GM12873 (cell line): Measurements from ENCODE around the gene OR4D2.

Source experiments
- TF ChIP-seq, protein P1 (sequence below): IDR thresholded peaks from 2 replicates; pipeline ENCODE4 v1.5.1; 2012; ENCODE audit warnings: low read depth, mild to moderate bottlenecking, moderate library complexity, low read length, control low read depth; ENCODE audit not compliant: insufficient read depth; ENCODE audit errors: missing control alignments

OR4D2 gene

DNA sequence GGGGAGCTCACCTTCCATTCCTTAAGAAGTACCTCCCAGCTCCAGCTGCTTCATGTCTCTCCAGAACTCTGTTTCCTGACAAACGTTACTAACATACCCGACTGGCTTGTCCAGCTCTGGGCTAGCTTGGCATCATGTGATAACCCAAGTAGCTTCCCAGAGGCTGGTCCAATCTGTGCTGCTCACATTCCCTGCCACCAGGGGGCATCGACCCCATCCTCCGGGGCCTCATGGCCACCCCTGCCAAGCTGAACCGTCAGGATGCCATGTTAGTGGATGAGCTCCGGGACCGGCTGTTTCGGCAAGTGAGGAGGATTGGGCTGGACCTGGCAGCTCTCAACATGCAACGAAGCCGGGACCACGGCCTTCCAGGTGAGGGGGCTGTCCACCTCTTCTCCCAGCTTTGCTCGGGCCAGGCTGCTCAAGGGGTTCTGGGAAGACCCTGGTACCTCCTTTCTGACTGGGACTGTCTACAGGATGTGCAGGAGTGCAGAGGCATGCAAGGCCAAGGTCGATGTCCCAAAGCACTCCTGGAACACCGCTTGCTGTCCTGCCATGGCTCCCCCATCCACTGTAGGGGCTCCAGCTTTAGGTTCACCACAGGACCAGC is 33.3 kb downstream of the OR4D2 start:
- TF ChIP-seq, protein P1, sequence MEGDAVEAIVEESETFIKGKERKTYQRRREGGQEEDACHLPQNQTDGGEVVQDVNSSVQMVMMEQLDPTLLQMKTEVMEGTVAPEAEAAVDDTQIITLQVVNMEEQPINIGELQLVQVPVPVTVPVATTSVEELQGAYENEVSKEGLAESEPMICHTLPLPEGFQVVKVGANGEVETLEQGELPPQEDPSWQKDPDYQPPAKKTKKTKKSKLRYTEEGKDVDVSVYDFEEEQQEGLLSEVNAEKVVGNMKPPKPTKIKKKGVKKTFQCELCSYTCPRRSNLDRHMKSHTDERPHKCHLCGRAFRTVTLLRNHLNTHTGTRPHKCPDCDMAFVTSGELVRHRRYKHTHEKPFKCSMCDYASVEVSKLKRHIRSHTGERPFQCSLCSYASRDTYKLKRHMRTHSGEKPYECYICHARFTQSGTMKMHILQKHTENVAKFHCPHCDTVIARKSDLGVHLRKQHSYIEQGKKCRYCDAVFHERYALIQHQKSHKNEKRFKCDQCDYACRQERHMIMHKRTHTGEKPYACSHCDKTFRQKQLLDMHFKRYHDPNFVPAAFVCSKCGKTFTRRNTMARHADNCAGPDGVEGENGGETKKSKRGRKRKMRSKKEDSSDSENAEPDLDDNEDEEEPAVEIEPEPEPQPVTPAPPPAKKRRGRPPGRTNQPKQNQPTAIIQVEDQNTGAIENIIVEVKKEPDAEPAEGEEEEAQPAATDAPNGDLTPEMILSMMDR: peak; percentile 83

- TF ChIP-seq, protein P1: no peak
Observed at GRCh38 chr17:58202859-58203258, 36.1 kb downstream of the OR4D2 start.

DNA sequence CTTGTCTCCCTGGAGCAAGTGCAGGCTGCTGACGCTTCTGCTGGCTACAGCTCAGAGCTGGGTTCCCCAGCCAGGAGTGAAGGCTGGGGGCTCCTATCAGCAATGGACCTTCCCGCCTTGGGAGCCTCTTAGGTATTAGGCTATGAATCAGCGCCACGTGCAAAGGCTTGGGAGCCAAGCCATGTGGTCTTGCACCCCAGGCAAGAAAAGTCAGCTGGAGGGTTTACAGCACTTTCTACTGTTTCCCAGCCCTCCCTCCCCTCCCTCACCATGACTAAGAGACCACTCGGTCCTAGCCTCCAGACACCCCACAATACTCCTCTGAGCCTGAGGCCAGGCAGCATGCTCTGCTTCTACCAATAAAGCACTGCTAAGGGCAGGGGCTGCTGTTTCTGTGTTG is 38.0 kb downstream of the OR4D2 start:
- TF ChIP-seq, protein P1: no peak

GRCh38 chr17:58205936-58206335 is 39.2 kb downstream of the OR4D2 start:
- TF ChIP-seq, protein P1: no peak

- TF ChIP-seq, protein P1: no peak
Observed at GRCh38 chr17:58207451-58207850, 40.7 kb downstream of the OR4D2 start.

GRCh38 chr17:58208344-58208743 is 41.6 kb downstream of the OR4D2 start:
- TF ChIP-seq, protein P1: no peak

GRCh38 chr17:58210922-58211321 is 44.1 kb downstream of the OR4D2 start:
- TF ChIP-seq, protein P1: peak; percentile 51
